SIG-M5 treated with dmso at 0.1 percent for 504 hours (cell line): ENCODE data around the gene ARHGEF40.

Source experiments
- DNase-seq: peaks from one replicate; lab custom pipeline; 2025; ENCODE audit not compliant: unreplicated experiment; lab: John Stamatoyannopoulos, UW

The ARHGEF40 gene

GRCh38 chr14:21058903-21059302 lies 11.2 kb upstream of the ARHGEF40 start:
- DNase-seq = no peak

- DNase-seq = no peak
Measured at GRCh38 chr14:21059842-21060613, 10.1 kb upstream of the ARHGEF40 start.

GRCh38 chr14:21060614-21061346 lies 9.3 kb upstream of the ARHGEF40 start:
- no peak for DNase-seq

GRCh38 chr14:21061347-21061668 lies 8.8 kb upstream of the ARHGEF40 start:
- DNase-seq = no peak

GRCh38 chr14:21063479-21063878 lies 6.6 kb upstream of the ARHGEF40 start:
- DNase-seq = no peak

GRCh38 chr14:21066882-21067502 lies 3.1 kb upstream of the ARHGEF40 start:
- peak; percentile 50 for DNase-seq

- peak; percentile 56 for DNase-seq
Measured at GRCh38 chr14:21068521-21069387, 1.4 kb upstream of the ARHGEF40 start.

- no peak for DNase-seq
Measured at GRCh38 chr14:21069388-21070082, 569 bp upstream of the ARHGEF40 start.

GRCh38 chr14:21070610-21071224 lies 613 bp downstream of the ARHGEF40 start:
- peak; percentile 54 for DNase-seq

- peak; percentile 92 for DNase-seq
Measured at GRCh38 chr14:21071225-21072030, 1.3 kb downstream of the ARHGEF40 start.

GRCh38 chr14:21072031-21072473 lies 1.9 kb downstream of the ARHGEF40 start:
- peak; percentile 89 for DNase-seq

- DNase-seq = no peak
Measured at GRCh38 chr14:21072781-21073339, 2.8 kb downstream of the ARHGEF40 start.

GRCh38 chr14:21073921-21074320 lies 3.8 kb downstream of the ARHGEF40 start:
- DNase-seq = no peak

- DNase-seq = no peak
Measured at GRCh38 chr14:21074398-21075272, 4.5 kb downstream of the ARHGEF40 start.

- no peak for DNase-seq
Measured at GRCh38 chr14:21075719-21076437, 5.8 kb downstream of the ARHGEF40 start.

GRCh38 chr14:21077672-21078071 lies 7.6 kb downstream of the ARHGEF40 start:
- no peak for DNase-seq

- no peak for DNase-seq
Measured at GRCh38 chr14:21078287-21078686, 8.2 kb downstream of the ARHGEF40 start.
